Breast epithelium (tissue), 4 donors: ENCODE data around the gene CSNK1G1. TPM values are rescaled to one million over a fixed set of nuclear protein-coding genes. Genes with fewer than 3 reads are reported as not detected.

ENCODE experiments used
- DNase-seq, 2 donors: peaks; one replicate each; pipeline ENCODE4 v3.0.0-alpha.2; 2019; ENCODE audit warnings: low spot score in 2 of 2
- H3K27ac ChIP-seq, 2 donors: fragments of 200-600 bp; sonication (generic) in 1 of 2; one replicate each; pipeline ENCODE4 v1.5.1; 2016 to 2019; ENCODE audit warnings: mild to moderate bottlenecking in 1 of 2
- H3K27me3 ChIP-seq, 2 donors: fragments of 200-600 bp; sonication (generic) in 1 of 2; one replicate each; pipeline versions ENCODE4 v1.5.1 to v1.6.0; 2017 to 2019; ENCODE audit warnings: control low read depth in 1 of 2, mild to moderate bottlenecking in 1 of 2
- H3K36me3 ChIP-seq: fragments of 200-600 bp; one replicate; pipeline ENCODE4 v1.5.1; 2019
- H3K4me1 ChIP-seq, 2 donors: fragments of 200-600 bp; sonication (generic); one replicate each; pipeline ENCODE4 v1.5.1; 2016 to 2019; ENCODE audit warnings: control low read depth in 1 of 2
- H3K4me3 ChIP-seq, 3 donors: fragments of 200-600 bp; sonication (generic); 1 replicate in 2 of 3; 2 replicates in 1 of 3; pipeline ENCODE4 v1.5.1; 2016 to 2019; ENCODE audit warnings: mild to moderate bottlenecking in 3 of 3, moderate library complexity in 2 of 3
- H3K9me3 ChIP-seq, 2 donors: fragments of 200-600 bp; sonication (generic) in 1 of 2; one replicate each; pipeline ENCODE4 v1.5.1; 2016 to 2019; ENCODE audit warnings: control low read depth in 1 of 2
- POLR2A ChIP-seq: fragments of 450-650 bp; IDR thresholded peaks from one replicate; pipeline ENCODE4 v1.6.1; 2016; ENCODE audit warnings: antibody characterized with exemption, mild to moderate bottlenecking, moderate library complexity
- POLR2AphosphoS5 ChIP-seq, 3 donors: sonication (generic); formaldehyde crosslinking; IDR thresholded peaks; one replicate each; pipeline ENCODE4 v1.6.1; 2017; ENCODE audit warnings: antibody characterized with exemption in 3 of 3
- intact Hi-C: fragments of 100-400 bp; cut with DNase I; formaldehyde crosslinking; loops from one replicate; pipeline ENCODE4 v1.15.1; 2023; ENCODE audit warnings: low total_unique reads
- total RNA-seq, 3 donors: library from RNA; depleted of rRNA; stranded (reverse); fragments of >200 nt; gene quantifications; one replicate each; pipeline ENCODE4 v1.1.0, GENCODE V29; 2016
- TF ChIP-seq, protein P1 (sequence below), 3 donors: fragments of 450-650 bp; IDR thresholded peaks; one replicate each; pipeline ENCODE4 v1.5.1; 2016 to 2017; ENCODE audit warnings: antibody characterized with exemption in 3 of 3, mild to moderate bottlenecking in 3 of 3, moderate library complexity in 3 of 3

Gene CSNK1G1
- total RNA-seq, 3 donors from 2014 or later: 12.6 to 37.7 (median 31.2) TPM

DNA sequence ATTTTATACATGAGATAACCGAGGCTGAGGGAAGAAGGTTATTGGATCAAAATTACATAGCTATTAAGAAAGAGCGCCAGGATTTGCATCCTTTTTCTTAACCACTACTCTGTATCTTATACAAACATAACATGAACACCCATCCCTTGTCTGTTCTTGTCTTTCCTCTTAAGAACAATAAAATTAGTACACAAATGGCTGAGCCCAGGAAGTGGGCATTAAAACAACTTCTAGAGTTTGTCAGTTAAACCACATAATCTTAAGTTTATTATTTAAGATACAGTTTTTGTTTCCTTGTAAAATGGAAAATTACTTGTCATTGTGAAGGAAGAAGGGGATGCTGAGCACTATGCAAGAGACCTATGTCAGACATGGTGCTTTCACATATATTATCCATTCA is 144.3 kb downstream of the CSNK1G1 start:
- Histone ChIP-seq H3K4me1 (no peaks in the 10 kb centered on the region), H3K36me3 (no peaks in the 10 kb centered on the region), H3K4me3 (no peak overlapping the region), H3K27me3 (no peaks in the 10 kb centered on the region), H3K9me3 (no peaks in the 10 kb centered on the region), H3K27ac (no peak overlapping the region)
- no peak for DNase-seq
- intact Hi-C loops: no loop called here
- no peak for TF ChIP-seq POLR2A
- no peak for TF ChIP-seq POLR2AphosphoS5 (IDR thresholded peaks at IDR 0.05)
- TF ChIP-seq, protein P1, sequence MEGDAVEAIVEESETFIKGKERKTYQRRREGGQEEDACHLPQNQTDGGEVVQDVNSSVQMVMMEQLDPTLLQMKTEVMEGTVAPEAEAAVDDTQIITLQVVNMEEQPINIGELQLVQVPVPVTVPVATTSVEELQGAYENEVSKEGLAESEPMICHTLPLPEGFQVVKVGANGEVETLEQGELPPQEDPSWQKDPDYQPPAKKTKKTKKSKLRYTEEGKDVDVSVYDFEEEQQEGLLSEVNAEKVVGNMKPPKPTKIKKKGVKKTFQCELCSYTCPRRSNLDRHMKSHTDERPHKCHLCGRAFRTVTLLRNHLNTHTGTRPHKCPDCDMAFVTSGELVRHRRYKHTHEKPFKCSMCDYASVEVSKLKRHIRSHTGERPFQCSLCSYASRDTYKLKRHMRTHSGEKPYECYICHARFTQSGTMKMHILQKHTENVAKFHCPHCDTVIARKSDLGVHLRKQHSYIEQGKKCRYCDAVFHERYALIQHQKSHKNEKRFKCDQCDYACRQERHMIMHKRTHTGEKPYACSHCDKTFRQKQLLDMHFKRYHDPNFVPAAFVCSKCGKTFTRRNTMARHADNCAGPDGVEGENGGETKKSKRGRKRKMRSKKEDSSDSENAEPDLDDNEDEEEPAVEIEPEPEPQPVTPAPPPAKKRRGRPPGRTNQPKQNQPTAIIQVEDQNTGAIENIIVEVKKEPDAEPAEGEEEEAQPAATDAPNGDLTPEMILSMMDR (IDR thresholded peaks at IDR 0.05): no peak

DNA sequence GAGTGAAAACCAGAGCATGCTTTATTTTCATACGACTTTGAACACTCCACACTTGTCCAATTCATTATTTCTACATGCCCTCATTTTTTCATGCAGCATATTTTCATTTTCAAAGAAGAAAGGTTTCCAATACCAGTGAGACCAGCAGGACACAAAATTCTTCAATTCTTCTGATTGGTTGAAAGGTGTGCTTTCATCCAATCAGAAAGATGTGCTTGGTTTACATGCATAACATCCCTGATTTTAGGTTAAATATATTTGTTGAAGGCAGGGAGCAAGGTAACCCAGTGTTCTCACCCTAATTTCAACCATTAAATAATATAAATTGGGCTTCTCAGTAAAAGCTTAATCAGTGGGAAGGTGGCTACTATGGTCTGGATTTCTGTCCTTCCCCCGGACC is 145.6 kb downstream of the CSNK1G1 start:
- DNase-seq: no peak
- no peaks in the 10 kb centered on the region for H3K4me1 ChIP-seq
- TF ChIP-seq, protein P1 (IDR thresholded peaks at IDR 0.05): no peak
- TF ChIP-seq POLR2AphosphoS5 (IDR thresholded peaks at IDR 0.05) (no peak), POLR2A (no peak)
- intact Hi-C loops: no loop called here
- H3K4me3 ChIP-seq: no peak overlapping the region
- no peaks in the 10 kb centered on the region for H3K9me3 ChIP-seq
- H3K27me3 ChIP-seq: no peaks in the 10 kb centered on the region
- no peaks in the 10 kb centered on the region for H3K36me3 ChIP-seq
- no peak overlapping the region for H3K27ac ChIP-seq

DNA sequence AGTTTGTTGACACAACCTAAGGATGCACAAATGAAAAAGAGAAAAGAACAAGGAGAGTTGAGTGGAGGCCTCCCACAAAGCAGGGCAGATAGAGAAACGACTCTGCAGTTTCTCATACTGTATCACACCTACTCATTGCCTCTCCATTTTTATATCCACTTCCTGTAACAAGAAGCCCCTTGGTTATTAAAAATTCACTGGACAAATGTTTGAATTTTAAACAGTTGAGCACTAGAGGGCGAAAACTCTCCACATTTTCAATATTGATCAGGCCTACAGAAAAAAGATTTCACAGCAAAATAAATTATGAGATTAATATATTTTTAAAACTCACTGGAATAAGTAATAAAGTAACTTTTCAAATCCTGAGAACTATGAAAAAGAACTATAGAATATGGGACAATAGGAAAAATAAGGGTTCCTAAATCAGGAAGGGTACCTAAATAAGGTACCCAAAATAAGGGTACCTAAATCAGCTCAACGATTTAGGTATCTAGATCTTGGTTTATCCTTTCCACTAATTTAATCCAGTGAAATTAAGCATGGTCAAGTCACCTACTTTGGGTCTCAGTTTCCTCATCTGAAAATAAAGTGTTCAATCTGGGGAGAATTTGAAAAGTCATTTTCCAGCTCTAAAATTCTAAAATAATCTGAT is 146.2 kb downstream of the CSNK1G1 start:
- H3K27me3 ChIP-seq: no peaks in the 10 kb centered on the region
- no peak overlapping the region for H3K4me3 ChIP-seq
- intact Hi-C loops: no loop called here
- no peak for DNase-seq
- H3K27ac ChIP-seq: no peak overlapping the region
- H3K9me3 ChIP-seq: no peaks in the 10 kb centered on the region
- H3K4me1 ChIP-seq: no peaks in the 10 kb centered on the region
- TF ChIP-seq POLR2AphosphoS5 (IDR thresholded peaks at IDR 0.05): no peak
- TF ChIP-seq, protein P1 (IDR thresholded peaks at IDR 0.05): peak in 2 of 3 donors; percentile 23 to 39
- no peaks in the 10 kb centered on the region for H3K36me3 ChIP-seq

DNA sequence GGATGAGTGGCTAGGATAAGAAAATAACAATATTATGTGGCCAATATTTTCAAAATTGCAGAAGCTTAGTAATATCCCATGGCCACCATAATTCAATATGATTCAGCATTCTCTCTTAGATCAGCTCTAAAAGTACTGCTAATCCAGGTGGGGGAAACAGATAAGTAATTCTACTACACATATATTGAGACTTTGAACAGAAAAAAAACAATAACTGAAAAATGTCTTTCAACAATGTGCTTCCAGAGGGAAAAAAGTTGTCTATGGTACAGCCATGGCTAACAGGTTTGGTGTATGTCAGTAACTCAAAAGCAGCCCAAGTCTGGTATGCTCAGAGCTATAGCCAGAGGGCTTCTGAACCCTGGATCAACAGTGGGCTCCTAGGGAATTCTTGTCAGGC is 150.8 kb downstream of the CSNK1G1 start:
- no peak for DNase-seq
- intact Hi-C loops: no loop called here
- H3K36me3 ChIP-seq: no peaks in the 10 kb centered on the region

DNA sequence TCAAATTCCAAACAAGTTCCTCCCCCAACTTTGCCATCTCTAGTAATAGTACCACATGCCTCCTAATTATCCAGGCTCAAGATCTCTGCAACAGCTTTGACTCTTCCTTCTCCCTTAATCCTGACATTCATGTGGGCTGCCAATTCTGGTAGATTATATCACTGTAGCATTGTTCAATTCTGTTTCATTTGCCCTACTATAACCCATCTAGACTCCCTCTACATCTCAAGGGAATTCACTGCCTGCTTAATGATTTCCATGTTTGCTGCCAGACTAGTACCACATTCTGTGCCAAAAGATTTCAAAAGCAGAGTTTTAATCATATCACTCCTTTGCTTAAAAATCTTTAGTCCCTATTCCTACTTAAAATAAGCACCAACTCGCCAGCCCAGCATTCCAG is 158.5 kb downstream of the CSNK1G1 start:
- Histone ChIP-seq H3K36me3 (no peaks in the 10 kb centered on the region), H3K4me1 (no peaks in the 10 kb centered on the region), H3K9me3 (no peaks in the 10 kb centered on the region), H3K27me3 (no peaks in the 10 kb centered on the region), H3K4me3 (no peak overlapping the region), H3K27ac (no peak overlapping the region)
- TF ChIP-seq POLR2AphosphoS5 (IDR thresholded peaks at IDR 0.05): no peak
- TF ChIP-seq, protein P1 (IDR thresholded peaks at IDR 0.05): no peak
- TF ChIP-seq POLR2A: no peak
- DNase-seq: no peak
- intact Hi-C loops: no loop called here

More for the DNA sequence above, 150.8 kb downstream of the CSNK1G1 start:
- Histone ChIP-seq H3K4me1 (no peaks in the 10 kb centered on the region), H3K4me3 (no peak overlapping the region), H3K27me3 (no peaks in the 10 kb centered on the region), H3K9me3 (no peaks in the 10 kb centered on the region), H3K27ac (no peak overlapping the region)
- TF ChIP-seq POLR2AphosphoS5 (IDR thresholded peaks at IDR 0.05) (no peak), POLR2A (no peak)

DNA sequence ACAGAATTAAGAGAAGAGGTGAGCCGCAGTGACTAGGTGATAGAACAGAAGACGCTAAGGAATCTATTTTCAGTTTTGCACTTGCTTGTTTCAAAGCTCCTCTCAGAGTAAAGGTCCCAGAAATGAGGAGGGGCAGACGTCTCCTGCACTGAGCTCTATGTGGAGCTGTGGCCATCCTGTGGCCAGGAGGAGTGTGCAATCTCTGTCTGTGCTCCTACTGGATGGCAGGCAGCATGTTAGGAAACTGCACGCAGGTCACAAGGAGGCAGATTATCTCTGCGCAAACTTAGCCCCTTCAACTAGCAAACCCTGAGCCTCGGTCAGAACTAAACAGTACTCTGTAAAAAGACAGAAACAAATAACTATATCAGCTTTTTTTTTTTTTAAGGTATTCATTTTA is 162.0 kb downstream of the CSNK1G1 start:
- Histone ChIP-seq H3K36me3 (no peaks in the 10 kb centered on the region), H3K27me3 (no peaks in the 10 kb centered on the region), H3K4me3 (no peak overlapping the region), H3K9me3 (no peaks in the 10 kb centered on the region), H3K4me1 (no peaks in the 10 kb centered on the region), H3K27ac (no peak overlapping the region)
- DNase-seq: no peak
- TF ChIP-seq POLR2A (no peak), POLR2AphosphoS5 (IDR thresholded peaks at IDR 0.05) (no peak)
- TF ChIP-seq, protein P1 (IDR thresholded peaks at IDR 0.05): no peak
- intact Hi-C loops: no loop called here
